HL-60 (cell line): ENCODE measurements around the gene IL1RAPL2.

Source experiments
- DNase-seq, 2 experiments: peaks; one replicate each; pipeline ENCODE4 v3.0.0-alpha.2; 2010 to 2020; ENCODE audit warnings: low read depth in 1 of 2, low spot score in 1 of 2
- H3K27ac ChIP-seq: fragments of 250-450 bp; sonication (Bioruptor Pico); replicated peaks from 2 replicates; pipeline ENCODE4 v1.5.1; 2020; ENCODE audit warnings: mild to moderate bottlenecking, moderate library complexity
- H3K27me3 ChIP-seq: fragments of 250-450 bp; sonication (Bioruptor Pico); 2 replicates; pipeline ENCODE4 v1.5.1; 2021; ENCODE audit warnings: mild to moderate bottlenecking, moderate library complexity; ENCODE audit not compliant: insufficient read depth, poor library complexity, severe bottlenecking
- H3K4me3 ChIP-seq: replicated peaks from 2 replicates; pipeline ENCODE4 v1.5.1; 2011; ENCODE audit warnings: mild to moderate bottlenecking, control low read depth, low read length; ENCODE audit not compliant: insufficient read depth
- CTCF ChIP-seq: IDR thresholded peaks from one replicate; pipeline ENCODE4 v1.5.1; 2011; ENCODE audit warnings: low read length, control low read depth, inconsistent platforms; ENCODE audit not compliant: insufficient read depth
- GABPA ChIP-seq: IDR thresholded peaks from 2 replicates; pipeline ENCODE4 v1.6.1; 2012; ENCODE audit warnings: low read depth
- POLR2AphosphoS5 ChIP-seq: IDR thresholded peaks from 2 replicates; pipeline ENCODE4 v1.6.1; 2012; ENCODE audit warnings: low read depth
- REST ChIP-seq: IDR thresholded peaks from 2 replicates; pipeline ENCODE4 v1.6.1; 2012; ENCODE audit warnings: low read depth; ENCODE audit not compliant: insufficient replicate concordance
- SPI1 ChIP-seq: IDR thresholded peaks from 2 replicates; pipeline ENCODE4 v1.6.1; 2012; ENCODE audit warnings: low read depth, mild to moderate bottlenecking, borderline replicate concordance

IL1RAPL2 gene

GRCh38 chrX:105758754-105759153 is 1192.8 kb downstream of the IL1RAPL2 start:
- H3K27me3 ChIP-seq, result no peaks in the 10 kb centered on the region
- no peak for TF ChIP-seq REST
- no peak for TF ChIP-seq CTCF
- TF ChIP-seq GABPA, result no peak
- TF ChIP-seq SPI1, result no peak
- no peak for TF ChIP-seq POLR2AphosphoS5
- no peak overlapping the region for H3K27ac ChIP-seq
- DNase-seq, result no peak
- no peak overlapping the region for H3K4me3 ChIP-seq

- Histone ChIP-seq H3K4me3 (no peak overlapping the region), H3K27me3 (no peaks in the 10 kb centered on the region), H3K27ac (no peak overlapping the region)
- no peak for DNase-seq
- TF ChIP-seq CTCF (no peak), GABPA (no peak), POLR2AphosphoS5 (no peak), SPI1 (no peak), REST (no peak)
These were observed 1193.6 kb downstream of the IL1RAPL2 start for GRCh38 chrX:105759598-105759997.

GRCh38 chrX:105765691-105766090 is 1199.7 kb downstream of the IL1RAPL2 start:
- Histone ChIP-seq H3K27me3 (no peaks in the 10 kb centered on the region), H3K4me3 (no peak overlapping the region), H3K27ac (no peak overlapping the region)
- TF ChIP-seq SPI1, result no peak
- TF ChIP-seq GABPA, result no peak
- no peak for TF ChIP-seq CTCF
- no peak for TF ChIP-seq REST
- TF ChIP-seq POLR2AphosphoS5, result no peak
- DNase-seq, result no peak
